ENCODE measurements around the gene TRIO.

TRIO gene

DNA sequence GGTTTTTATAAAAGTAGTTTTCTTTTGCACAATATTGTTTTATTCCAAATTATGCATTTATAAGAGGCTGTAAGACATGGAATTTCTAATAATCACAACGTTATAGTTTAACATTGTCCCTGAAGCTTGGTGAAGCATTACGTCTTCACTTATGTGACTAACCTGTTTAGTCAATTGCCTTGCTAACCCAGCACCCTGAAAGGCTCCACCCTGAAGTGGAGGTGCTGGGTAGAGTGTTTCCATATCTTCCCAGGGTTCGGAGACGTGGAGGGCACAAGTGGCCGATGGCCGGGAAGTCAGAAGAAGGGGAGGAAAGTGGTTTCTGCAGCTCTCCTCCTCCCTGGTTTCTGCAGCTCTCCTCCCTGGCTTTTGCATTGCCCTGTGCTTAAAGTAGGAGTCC is 83.4 kb downstream of the TRIO start:
- DNase-seq (ENCODE audit: low spot score): no peak

DNA sequence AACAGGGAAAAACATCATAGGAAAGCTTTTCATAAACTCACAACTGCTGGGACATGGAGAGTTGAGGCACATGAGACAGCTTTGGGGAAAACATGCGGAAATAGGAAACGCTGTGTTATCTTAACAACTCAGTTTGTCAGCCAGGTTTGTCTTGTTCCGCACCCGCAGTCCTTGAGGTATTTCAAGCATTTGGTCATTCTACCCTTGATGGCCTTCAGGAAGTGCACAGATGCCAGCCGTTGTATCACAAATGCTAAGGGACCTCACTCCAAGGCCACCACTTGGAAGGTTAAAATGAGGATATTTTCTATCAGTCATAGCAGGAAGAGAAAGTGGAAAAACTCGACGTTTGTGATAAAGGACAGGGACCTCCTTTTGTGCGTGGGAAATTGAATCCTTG is 83.8 kb downstream of the TRIO start:
- DNase-seq (ENCODE audit: low spot score): no peak

DNA sequence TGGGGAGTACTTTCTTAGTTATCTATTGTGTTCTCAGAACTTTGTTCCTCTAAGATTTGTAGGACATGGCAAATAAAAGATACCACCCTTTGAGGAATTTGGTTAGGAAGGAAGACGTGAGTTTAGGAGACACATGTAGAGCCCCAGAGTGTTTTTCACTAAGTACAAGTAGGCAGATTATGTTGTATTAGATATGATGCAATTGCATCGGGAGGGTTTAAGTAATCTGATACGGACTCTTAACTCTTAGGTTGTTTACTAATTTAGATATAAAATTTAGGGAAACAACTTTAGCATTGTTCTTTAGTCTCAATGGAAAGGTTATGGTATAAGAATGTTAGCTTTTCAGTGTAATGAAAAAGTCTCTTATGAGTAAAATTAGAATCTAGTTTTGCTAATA is 84.4 kb downstream of the TRIO start:
- DNase-seq (ENCODE audit: low spot score): no peak

DNA sequence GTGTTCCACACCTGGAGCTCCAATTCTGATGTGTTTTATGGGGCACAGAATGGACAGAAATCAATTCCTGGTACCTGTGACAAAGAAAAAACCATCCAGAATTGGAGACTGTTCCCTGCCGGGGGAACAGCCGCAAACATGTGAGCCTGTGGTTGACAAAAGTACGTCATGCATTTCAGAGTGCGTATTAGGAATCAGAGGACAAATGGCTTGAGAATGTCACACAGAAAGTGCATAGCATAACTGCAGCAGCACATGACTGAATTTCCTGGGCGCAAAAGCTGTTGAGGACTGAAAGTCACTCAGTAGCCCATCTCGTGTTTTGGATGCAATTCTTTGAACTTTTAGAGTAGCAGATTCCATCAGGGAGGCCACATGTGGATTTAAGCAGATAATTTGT is 85.1 kb downstream of the TRIO start:
- DNase-seq (ENCODE audit: low spot score): no peak

DNA sequence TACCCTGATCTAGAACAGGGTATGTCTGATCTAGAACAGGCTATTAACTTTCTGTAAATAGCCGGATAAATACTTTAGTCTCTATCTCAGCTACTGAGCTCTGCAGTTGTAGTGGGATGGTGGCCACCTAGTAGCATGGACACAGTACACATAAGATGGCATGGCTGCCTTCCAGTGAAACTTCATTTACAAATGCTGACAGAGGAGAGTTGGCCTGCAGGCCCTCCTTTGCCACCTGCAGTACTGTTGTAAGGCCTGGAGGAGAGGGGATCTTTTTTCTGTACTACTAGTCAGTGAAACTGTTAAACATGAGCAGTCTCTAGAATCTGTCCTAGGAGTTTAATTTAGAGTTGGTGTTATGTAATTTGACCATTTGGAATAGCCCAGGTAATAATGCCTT is 86.0 kb downstream of the TRIO start:
- no peak for DNase-seq (ENCODE audit: low spot score)

DNA sequence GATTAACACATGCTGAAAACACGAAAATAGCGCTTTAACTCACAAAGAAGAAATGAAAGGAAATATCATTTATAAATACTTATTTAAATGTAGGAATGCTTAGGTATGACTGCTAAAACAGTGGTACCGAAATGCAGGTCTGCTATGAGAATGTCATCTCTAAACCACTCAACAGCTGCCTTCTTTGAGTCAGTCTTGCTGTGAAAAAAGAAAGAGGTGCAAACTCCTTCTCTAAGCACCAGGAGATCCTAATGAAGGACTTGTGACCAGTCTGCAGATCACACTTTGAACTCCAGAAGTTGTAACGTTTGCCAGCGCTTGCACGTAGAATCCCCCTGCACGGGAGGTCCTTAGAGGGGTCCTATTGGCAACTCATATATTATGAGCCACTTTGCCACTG is 86.6 kb downstream of the TRIO start:
- DNase-seq (ENCODE audit: low spot score): no peak

DNA sequence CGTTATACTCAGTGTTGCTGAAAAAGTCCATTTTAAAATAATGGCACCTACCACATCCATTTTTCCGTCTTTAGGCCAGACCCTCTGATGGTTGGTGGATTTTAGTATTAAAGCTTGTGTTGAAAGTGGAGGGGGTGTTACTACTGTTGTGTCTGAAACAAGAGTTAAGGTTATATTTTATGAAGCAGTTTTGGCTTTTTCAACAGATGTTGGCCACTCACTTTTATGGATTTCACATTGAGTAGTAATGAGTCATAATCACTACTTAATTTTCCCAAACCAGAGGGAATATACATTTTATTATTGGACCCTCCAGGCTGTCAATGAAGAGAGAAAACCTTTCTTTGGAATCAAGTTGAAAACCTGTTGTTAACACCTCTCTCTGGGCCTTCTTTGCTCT is 88.0 kb downstream of the TRIO start:
- DNase-seq (ENCODE audit: low spot score): no peak

DNA sequence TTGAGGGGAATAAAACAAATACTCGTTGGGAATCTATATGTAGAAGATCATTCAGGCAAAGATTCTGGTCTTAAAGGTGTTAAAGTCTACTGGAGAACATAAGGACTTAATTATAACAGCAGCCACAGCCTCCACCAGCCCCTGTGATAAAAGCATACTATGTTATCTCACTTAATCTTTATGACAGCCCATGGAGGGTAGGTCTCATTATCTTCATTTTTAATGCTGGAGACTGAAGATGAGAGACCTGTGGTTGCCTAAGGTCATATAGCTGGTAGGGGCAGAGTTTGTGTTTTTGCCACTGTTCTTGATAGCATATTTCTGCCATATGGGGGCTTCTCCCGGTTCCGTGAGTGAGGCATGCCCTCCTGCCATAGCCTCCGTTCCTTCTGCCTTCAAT is 88.7 kb downstream of the TRIO start:
- no peak for DNase-seq (ENCODE audit: low spot score)

DNA sequence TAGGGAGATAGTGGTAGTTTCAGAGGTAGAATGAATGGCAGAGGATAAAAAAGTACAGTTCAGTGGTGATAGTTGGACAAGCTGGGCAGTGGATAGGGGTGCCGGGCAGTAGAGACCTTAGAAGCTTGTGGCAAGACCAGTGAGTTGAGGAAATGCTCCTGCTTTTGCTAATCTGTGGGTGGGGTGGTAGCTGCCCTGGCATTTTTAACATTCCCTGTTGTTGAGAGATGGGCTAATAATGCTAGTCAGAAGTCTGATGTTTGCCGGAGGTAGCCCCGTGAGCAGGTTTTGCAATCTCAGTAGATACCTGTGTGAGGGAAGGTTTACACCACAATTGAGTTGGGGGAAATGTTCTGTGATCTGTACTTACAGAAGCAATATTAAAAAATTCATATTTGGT is 91.1 kb downstream of the TRIO start:
- no peak for DNase-seq (ENCODE audit: low spot score)

DNA sequence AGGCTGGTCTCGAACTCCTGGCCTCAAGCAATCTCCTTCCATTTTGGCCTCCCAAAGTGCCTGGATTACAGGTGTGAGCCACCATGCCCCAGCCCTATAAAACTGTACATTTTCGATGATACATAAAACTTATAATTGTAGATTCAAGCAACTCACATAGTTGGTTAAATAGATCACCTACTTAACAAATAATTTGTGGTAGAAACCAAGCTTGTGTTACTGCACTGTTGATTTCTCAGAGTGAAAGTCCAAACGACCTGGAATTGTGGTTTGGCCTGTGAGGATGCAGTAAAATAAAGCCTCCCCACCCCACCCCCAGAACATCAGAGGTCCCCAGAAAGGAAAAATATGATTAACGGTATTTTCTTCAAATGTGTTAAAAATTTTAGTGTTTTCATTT is 92.7 kb downstream of the TRIO start:
- no peak for DNase-seq (ENCODE audit: low spot score)

DNA sequence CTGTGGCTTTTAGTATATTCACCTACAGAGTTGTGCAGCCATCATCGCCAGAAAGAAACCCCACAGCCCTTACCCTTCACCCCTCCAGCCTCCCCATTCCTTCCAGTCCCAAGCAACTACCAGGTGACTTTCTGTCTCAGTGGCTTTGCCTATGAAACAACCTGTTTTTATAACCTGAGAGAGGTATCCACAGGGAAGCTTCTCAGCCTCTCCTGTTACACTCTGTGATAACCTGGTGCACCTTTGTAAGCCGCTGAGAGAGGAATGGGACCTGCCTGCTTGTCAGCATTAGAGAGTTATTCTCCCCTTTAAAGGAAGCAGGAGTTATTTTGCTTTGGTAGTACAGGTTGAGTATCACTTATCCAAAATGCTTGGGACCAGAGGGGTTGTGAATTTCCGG is 93.6 kb downstream of the TRIO start:
- no peak for DNase-seq (ENCODE audit: low spot score)

DNA sequence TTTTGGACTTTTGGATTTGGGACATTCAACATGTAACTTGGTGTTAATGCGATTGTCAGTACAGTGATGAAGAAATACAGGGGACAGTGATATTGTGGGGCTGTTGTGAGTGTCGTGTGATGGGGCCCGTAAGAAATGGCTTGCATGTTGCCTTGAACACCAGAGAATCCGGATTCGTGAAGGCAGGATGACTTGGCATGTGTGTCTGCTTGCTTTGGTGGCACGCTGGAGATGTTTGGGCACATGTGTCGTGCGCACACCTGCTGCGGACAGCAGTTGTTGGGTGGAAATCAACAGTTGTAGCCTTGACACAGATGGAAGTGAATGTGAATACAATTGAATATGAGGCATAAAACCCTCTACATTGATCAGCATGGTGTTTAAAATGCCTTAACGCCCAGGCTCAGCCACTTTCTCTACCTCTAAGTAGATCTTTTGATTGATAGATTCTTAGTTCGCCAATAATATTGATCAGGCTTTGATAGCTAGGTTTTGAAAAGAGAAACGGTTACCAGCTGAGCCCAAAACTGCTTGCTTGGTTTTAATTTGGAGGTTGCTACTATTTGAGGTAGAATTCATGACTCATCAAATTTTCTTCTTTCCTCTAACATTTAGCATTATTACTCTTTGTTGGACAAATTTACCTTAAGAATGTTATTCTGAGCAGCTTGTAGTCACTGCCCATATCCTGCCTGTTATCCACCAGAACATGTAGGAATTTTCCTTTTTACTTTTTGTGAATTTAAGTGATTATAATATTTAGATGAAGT is 94.4 kb downstream of the TRIO start:
- no peak for DNase-seq (ENCODE audit: low spot score)

DNA sequence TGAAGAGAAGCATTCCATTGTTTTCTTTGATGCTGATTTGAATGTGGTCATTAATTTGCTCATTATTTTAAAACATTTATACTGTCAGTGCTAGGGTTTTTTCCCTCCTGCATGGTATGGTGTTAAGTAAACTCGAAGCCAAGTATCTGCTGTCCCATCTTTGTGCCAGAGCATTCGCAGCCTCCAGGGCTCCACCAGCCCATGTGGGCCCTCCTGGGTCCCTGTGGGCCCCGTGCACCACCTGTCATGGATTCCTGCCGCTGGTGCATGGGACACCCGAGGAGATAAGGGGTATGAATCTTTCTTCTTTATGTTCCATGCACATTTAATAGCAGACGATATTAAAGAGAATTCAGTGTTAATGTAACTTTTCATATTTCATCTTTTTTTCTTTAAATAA is 95.1 kb downstream of the TRIO start:
- DNase-seq (ENCODE audit: low spot score): no peak

DNA sequence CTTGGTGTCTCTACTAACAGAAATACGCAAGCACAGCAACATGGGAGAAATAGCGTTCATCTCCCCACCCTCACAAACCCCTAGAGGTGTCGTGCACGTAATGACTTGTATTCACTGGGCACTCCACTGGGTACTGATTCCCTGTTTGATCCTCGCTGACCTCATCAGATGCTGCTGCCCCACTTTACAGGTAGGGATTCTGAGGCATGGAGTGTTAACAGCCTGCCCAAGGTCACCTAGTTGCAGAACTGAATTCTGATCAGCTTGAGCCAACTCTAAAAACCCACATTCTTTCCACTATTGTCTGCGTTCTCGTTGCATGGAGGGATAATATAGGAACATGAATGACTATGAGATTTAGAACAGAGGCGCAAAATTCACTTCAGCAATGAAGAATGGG is 96.3 kb downstream of the TRIO start:
- no peak for DNase-seq (ENCODE audit: low spot score)

DNA sequence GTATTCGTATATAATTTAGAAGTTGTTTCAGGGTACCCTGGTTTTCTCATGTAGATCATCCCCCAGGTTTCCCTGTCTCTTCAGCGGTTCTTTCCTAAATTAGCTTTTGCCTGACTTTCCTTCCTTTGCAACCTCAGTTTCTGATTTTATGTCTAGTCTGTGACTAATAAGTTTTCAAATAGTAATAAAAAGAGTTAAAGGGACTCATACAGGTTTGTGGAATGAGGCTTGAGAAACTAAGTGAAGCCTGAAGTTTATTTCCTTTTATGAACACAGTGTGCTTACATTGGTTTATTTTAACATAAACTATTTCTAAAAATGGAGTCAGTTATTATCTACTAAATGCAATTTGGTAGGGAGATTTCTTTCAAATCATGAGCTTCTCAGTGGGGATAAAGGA is 96.8 kb downstream of the TRIO start:
- DNase-seq (ENCODE audit: low spot score): no peak

DNA sequence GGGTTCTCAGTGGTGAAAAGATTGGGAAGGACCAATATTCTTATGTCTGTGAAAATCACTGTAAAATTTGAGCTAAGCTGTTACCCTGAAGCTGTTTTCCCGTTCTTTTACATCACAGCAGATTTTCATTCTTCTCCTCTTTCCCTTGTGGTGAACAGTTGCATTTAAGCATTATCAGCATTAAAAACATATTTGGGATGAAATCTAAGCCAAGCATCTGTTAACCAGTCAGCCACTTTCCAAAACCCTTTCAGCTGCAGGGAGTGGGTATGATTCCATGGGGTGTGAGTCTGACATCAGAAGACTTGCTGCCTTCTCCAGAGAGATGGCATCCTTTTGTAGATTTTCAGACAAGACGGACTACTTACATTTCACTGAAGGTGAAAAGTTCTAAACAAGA is 97.2 kb downstream of the TRIO start:
- no peak for DNase-seq (ENCODE audit: low spot score)

DNA sequence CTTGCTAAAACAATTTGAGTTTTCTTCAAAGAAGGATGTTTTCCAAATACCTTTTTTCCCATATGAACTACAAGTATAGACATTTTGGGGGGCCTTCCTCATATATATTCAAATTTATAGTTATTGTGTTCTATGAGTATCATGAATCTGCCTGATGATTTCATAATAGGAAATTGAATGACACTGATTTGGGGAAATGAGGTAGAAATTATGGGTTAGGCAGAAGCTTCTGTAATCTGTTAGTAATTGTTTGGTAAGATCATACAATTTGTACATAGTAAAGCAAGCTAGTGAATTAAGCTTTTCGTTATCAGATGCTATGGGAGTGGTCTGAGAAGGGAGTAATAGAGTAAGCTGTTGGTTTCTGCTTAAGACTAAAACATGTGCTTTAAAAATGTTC is 98.0 kb downstream of the TRIO start:
- no peak for DNase-seq (ENCODE audit: low spot score)

DNA sequence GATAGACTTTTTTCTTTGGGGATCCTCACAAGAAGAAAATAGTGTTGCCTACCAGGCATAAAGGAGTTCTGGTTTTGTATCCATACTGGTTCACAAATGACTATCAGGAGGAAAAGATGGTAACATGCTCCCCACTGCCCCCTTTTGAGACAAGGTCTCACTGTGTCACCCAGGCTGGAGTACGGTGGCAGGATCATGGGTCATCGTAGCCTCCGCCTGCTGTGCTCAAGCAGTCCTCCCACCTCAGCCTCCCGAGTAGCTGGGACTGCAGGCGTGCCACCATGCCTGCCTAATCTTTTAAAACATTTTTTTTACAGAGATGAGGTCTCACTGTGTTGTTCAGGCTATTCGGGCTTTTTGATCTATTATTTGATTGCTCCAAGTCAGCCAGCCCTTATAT is 99.3 kb downstream of the TRIO start:
- no peak for DNase-seq (ENCODE audit: low spot score)

DNA sequence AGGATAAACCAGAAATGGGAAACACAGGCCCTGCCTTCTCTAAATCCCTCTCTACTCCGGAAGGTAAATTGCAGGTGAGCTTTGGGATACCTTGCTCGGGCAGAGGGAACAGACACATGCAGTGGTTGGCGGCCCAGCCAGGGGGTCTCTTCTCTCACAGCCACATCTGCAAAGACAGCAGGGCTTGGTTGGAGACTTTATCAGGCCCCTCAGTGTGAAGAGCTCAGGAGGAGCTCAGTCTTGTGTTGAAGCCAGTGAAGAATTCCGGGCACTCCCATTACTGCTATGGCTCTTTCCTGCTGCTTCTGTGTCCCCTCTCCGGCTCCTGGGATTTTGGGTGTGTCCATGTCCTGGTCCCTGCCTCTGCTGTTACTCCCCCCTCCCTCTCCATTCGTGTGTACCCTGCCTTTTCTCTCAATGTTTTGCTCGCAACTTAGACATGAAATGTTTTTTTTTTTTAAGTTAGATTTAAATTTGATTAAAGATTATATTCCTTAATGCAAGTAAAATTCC is 99.8 kb downstream of the TRIO start:
- DNase-seq (ENCODE audit: low spot score): no peak

DNA sequence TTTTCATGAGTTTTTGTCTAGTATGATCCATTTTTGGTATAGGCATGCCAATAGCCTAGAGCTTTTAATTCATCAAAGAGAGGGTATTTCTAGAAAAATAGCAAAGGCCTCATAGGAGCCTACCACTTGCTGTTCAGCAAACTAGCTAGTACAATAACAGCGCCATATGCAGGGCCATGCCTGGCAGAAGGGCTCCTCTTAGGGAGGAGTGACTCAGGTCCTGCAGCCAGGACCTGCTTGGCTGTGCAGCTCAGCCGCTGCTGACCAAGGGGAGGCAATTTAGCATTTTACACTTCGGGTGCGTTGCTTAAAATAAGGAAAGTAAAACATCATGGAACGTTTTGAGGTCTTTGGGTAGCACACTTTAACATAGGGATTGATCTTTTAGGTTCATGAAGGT is 100.6 kb downstream of the TRIO start:
- no peak for DNase-seq (ENCODE audit: low spot score)

DNA sequence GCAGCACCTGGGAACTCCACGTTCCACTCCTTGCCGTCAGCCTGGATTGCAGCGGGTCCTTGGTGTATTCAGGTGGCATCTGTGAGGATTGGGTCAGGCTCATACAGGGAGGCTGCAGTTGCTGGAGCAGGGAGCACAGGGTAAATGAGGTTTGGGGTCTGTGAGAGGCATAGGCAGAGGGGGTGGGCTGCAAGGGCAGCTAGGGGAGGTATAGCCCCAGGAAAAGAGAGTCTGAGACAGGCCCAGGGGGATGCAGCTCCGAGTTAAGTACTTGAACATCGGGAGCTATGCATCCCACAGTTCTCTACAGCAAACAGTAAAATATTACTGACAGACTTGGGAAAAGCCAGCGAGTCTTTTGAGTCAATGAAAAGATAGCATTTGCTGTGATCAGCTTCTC is 101.6 kb downstream of the TRIO start:
- no peak for DNase-seq (ENCODE audit: low spot score)

DNA sequence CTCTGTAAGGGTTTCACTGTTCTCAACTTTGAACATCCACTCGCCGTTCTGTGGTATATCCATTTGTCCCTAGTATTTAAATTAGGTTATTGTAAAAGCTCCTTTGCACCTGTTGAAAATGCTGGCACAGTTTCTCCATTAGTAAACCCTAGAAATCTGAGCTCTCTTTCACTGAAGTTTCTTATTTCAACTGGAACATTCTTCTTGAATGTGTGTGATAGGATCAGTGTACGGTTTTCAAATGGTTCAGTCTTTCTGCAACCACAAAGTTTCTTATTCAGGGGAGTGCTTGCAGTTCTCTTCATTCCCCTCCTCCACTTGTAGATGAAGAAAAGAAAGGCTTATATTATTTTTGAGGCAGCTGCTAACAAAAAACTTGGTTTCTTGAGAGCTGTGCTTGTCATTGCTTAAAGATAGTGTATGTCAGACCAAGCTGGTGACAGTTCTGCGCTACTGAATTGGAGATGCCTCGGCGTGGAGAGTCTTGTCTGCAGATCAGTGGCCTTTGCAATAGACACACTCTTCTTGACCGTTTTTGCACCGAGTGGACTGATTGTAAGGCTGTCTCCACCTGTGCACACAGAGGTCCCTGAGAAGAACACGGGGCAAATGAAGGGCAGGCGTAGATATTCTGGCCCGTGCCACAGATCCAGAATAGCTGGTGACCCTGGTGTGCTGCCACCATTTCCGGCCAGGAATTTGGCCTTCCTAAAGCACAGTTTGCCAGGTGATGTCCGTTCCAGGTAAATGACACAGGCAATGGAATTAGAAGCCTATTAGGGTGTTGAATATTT is 102.2 kb downstream of the TRIO start:
- no peak for DNase-seq (ENCODE audit: low spot score)

DNA sequence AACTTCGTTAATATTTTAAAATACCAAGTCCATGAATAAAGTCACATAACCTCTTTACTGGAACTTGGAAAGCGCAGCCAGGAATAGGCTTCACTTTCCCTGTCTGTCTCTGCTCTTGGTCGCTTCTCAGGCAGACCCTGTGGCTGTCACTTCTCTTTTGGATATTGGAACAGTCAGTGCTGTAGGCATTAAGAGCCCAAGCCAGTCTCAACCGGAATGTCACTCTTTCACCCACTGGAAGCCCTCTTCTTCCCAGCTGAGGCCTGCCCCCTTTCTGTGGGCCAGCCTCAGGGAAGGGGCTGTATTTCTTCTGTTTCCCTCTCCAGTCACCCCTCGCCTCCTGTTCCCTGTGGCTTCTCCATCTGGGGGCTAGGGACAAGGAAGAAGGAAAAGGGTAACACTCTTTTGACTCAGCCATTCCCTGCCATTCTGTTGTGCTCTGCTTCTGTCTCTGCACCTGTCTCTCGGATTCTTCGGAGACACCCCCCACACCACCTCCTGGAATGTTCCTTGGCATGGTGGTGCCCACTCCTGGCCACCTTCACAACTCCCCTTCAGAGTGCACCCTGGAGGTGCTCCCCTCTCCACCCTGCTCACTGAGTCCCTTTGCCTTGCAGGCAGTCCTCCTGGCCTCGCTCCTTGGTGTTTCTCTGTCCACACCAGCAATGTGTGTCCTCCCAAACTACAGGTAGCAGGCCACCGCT is 103.4 kb downstream of the TRIO start:
- DNase-seq (ENCODE audit: low spot score): no peak
